ENCODE results near the gene HAPLN3.

Gene HAPLN3

GRCh38 chr15:88860212-88860611, 35.1 kb downstream of the HAPLN3 start:
- DNase-seq (ENCODE audit: low spot score): no peak

- DNase-seq (ENCODE audit: low spot score): no peak
These were observed 35.8 kb downstream of the HAPLN3 start for GRCh38 chr15:88859550-88859949.

- no peak for DNase-seq (ENCODE audit: low spot score)
These were observed 36.4 kb downstream of the HAPLN3 start for GRCh38 chr15:88858934-88859333.

- no peak for DNase-seq (ENCODE audit: low spot score)
These were observed 42.9 kb downstream of the HAPLN3 start for GRCh38 chr15:88852476-88852875.

- DNase-seq (ENCODE audit: low spot score): no peak
These were observed 45.8 kb downstream of the HAPLN3 start for GRCh38 chr15:88849376-88850072.

- DNase-seq (ENCODE audit: low spot score): no peak
These were observed 47.1 kb downstream of the HAPLN3 start for GRCh38 chr15:88848203-88848602.

- DNase-seq (ENCODE audit: low spot score): no peak
These were observed 48.2 kb downstream of the HAPLN3 start for GRCh38 chr15:88847144-88847543.

GRCh38 chr15:88845616-88846015, 49.7 kb downstream of the HAPLN3 start:
- DNase-seq (ENCODE audit: low spot score): no peak

GRCh38 chr15:88844749-88845386, 50.5 kb downstream of the HAPLN3 start:
- no peak for DNase-seq (ENCODE audit: low spot score)

- no peak for DNase-seq (ENCODE audit: low spot score)
These were observed 52.0 kb downstream of the HAPLN3 start for GRCh38 chr15:88843334-88843733.

GRCh38 chr15:88842156-88842555, 53.2 kb downstream of the HAPLN3 start:
- DNase-seq (ENCODE audit: low spot score): no peak

- no peak for DNase-seq (ENCODE audit: low spot score)
These were observed 54.1 kb downstream of the HAPLN3 start for GRCh38 chr15:88841236-88841635.

GRCh38 chr15:88839961-88840360, 55.4 kb downstream of the HAPLN3 start:
- no peak for DNase-seq (ENCODE audit: low spot score)

GRCh38 chr15:88839146-88839545, 56.2 kb downstream of the HAPLN3 start:
- no peak for DNase-seq (ENCODE audit: low spot score)

GRCh38 chr15:88838667-88839066, 56.7 kb downstream of the HAPLN3 start:
- DNase-seq (ENCODE audit: low spot score): no peak

- no peak for DNase-seq (ENCODE audit: low spot score)
These were observed 59.7 kb downstream of the HAPLN3 start for GRCh38 chr15:88835646-88836045.

GRCh38 chr15:88835119-88835518, 60.2 kb downstream of the HAPLN3 start:
- no peak for DNase-seq (ENCODE audit: low spot score)

- peak; percentile 47 for DNase-seq (ENCODE audit: low spot score)
These were observed 61.0 kb downstream of the HAPLN3 start for GRCh38 chr15:88834211-88834812.

GRCh38 chr15:88833731-88834100, 61.6 kb downstream of the HAPLN3 start:
- DNase-seq (ENCODE audit: low spot score): no peak

- no peak for DNase-seq (ENCODE audit: low spot score)
These were observed 62.3 kb downstream of the HAPLN3 start for GRCh38 chr15:88832820-88833730.

GRCh38 chr15:88830016-88830415, 65.3 kb downstream of the HAPLN3 start:
- no peak for DNase-seq (ENCODE audit: low spot score)

- DNase-seq (ENCODE audit: low spot score): no peak
These were observed 66.6 kb downstream of the HAPLN3 start for GRCh38 chr15:88828791-88829190.

All from HuH-7.5 (cell line).